HG02973 (cell line): ENCODE data around the gene DHX30.

Experiments used
- ATAC-seq: cut with Tn5 transposase; IDR thresholded peaks from one replicate; pipeline ENCODE4 v1.9.1; 2021; ENCODE audit warnings: moderate library complexity; ENCODE audit not compliant: unreplicated experiment

DHX30 gene

GRCh38 chr3:47851888-47852603 is 49.1 kb downstream of the DHX30 start:
- no peak for ATAC-seq

- ATAC-seq = no peak
These were observed 50.0 kb downstream of the DHX30 start for GRCh38 chr3:47852604-47853602.

GRCh38 chr3:47854267-47854666 is 51.3 kb downstream of the DHX30 start:
- ATAC-seq = no peak

- ATAC-seq = no peak
These were observed 52.0 kb downstream of the DHX30 start for GRCh38 chr3:47854720-47855455.

- ATAC-seq = no peak
These were observed 52.8 kb downstream of the DHX30 start for GRCh38 chr3:47855461-47856383.

GRCh38 chr3:47856669-47857068 is 53.7 kb downstream of the DHX30 start:
- ATAC-seq = no peak

- no peak for ATAC-seq
These were observed 54.2 kb downstream of the DHX30 start for GRCh38 chr3:47857151-47857550.

- ATAC-seq = no peak
These were observed 57.1 kb downstream of the DHX30 start for GRCh38 chr3:47859956-47860605.

GRCh38 chr3:47863391-47864128 is 60.6 kb downstream of the DHX30 start:
- ATAC-seq = no peak

GRCh38 chr3:47865192-47865591 is 62.3 kb downstream of the DHX30 start:
- ATAC-seq = no peak

GRCh38 chr3:47867451-47868044 is 64.6 kb downstream of the DHX30 start:
- no peak for ATAC-seq

GRCh38 chr3:47868306-47868705 is 65.4 kb downstream of the DHX30 start:
- ATAC-seq = no peak

GRCh38 chr3:47870156-47870555 is 67.2 kb downstream of the DHX30 start:
- ATAC-seq = no peak

- ATAC-seq = no peak
These were observed 67.8 kb downstream of the DHX30 start for GRCh38 chr3:47870702-47871260.

GRCh38 chr3:47871389-47871788 is 68.5 kb downstream of the DHX30 start:
- no peak for ATAC-seq

- ATAC-seq = no peak
These were observed 70.0 kb downstream of the DHX30 start for GRCh38 chr3:47872916-47873315.

- no peak for ATAC-seq
These were observed 71.5 kb downstream of the DHX30 start for GRCh38 chr3:47874438-47874837.

- ATAC-seq = no peak
These were observed 72.0 kb downstream of the DHX30 start for GRCh38 chr3:47874913-47875312.
